GM12875 (cell line): Measurements from ENCODE around the gene BPI.
"Not testable (repeated sequence)": the region's sequence is repeated elsewhere in the genome, so short reads cannot be mapped to it uniquely, and the experiment has no call there.

ENCODE experiments used
- H3K4me3 ChIP-seq: one replicate; pipeline ENCODE4 v1.5.1; 2011; ENCODE audit warnings: low read depth, low read length, control low read depth
- TF ChIP-seq, protein P1 (sequence below): IDR thresholded peaks from 2 replicates; pipeline ENCODE4 v1.5.1; 2011; ENCODE audit warnings: low read depth, mild to moderate bottlenecking, control low read depth, inconsistent platforms, low read length, moderate library complexity, borderline replicate concordance; ENCODE audit not compliant: insufficient read depth

Gene BPI

DNA sequence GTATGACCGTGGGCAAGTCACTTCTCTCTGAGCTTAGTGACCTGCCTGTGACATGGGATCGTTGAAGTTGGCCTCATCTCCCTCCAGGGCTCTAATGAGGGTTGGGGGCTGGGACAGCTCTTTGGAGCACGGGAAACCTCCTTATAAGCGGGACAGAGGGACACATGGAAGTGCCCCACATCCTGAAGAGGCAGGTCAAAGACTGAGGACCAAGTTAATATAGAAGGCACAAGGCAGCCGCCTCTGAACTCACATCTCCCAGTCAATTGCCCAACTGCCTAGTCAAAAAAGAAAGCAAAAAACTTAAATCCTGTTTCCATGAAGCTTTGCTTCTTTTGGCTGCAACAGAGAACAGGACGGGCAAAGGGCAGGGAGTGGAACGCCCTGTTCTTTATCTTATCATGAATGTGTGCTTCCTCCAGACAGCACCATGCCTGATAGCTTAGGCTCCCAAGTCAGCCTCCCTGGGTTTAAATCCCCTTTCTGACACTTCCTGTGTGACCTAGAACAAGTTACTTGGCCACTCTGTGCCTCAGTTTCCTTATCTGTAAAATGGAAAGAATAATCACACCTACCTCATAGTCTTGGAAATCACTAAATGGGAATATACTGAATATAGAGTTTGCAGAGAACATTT lies 69.4 kb downstream of the BPI start:
- H3K4me3 ChIP-seq = no peak overlapping the region
- TF ChIP-seq, protein P1, sequence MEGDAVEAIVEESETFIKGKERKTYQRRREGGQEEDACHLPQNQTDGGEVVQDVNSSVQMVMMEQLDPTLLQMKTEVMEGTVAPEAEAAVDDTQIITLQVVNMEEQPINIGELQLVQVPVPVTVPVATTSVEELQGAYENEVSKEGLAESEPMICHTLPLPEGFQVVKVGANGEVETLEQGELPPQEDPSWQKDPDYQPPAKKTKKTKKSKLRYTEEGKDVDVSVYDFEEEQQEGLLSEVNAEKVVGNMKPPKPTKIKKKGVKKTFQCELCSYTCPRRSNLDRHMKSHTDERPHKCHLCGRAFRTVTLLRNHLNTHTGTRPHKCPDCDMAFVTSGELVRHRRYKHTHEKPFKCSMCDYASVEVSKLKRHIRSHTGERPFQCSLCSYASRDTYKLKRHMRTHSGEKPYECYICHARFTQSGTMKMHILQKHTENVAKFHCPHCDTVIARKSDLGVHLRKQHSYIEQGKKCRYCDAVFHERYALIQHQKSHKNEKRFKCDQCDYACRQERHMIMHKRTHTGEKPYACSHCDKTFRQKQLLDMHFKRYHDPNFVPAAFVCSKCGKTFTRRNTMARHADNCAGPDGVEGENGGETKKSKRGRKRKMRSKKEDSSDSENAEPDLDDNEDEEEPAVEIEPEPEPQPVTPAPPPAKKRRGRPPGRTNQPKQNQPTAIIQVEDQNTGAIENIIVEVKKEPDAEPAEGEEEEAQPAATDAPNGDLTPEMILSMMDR = no peak

DNA sequence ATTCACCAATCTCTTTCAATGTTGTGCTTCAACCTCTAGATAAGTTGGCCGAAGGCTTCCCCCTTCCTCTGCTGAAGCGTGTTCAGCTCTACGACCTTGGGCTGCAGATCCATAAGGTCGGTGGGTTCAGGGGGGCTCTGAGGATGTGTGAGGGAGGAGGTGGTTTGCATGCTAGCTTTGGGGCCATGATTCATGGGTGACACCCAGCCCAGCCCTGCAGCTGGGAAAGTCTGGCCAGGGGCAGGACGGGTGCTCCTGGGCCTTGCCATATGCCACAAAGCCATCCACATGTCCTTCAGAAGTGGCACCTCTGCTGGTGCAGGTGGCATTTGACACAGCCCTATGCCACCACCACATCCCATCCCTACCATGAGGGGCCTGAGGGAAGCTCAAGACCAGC lies 69.9 kb downstream of the BPI start:
- no peak overlapping the region for H3K4me3 ChIP-seq
- TF ChIP-seq, protein P1 = no peak

DNA sequence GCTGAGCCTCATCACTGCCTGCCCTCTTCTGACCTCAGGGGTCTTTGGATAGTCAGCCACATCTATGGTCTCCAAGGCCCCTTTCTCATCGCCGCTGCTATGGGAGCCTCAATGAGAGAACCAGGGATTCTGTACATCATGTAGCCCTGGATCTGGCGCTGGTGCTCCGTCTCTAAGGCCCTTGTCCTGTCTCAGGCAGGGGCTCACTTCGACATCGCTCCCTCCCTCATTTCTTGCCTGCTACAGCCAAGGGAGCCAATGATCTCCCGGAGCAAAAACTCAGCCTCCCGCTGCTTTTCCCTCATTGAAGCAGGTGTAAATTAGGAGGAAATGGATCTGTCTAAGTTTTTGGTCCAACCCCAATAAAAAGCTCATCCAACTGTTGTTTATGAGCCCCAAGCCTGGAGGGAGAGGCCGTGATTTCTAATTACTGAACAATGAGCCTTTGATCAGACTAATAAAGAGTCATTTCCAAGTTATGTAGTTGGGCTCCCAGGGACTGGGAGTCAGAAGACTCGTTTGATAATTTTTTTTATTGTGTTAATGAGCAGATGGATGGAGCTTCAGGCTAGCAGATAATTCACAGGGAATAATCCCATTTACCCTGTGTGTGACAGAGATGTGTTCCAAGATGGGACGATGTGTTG lies 73.2 kb downstream of the BPI start:
- TF ChIP-seq, protein P1 = no peak
- no peak overlapping the region for H3K4me3 ChIP-seq

DNA sequence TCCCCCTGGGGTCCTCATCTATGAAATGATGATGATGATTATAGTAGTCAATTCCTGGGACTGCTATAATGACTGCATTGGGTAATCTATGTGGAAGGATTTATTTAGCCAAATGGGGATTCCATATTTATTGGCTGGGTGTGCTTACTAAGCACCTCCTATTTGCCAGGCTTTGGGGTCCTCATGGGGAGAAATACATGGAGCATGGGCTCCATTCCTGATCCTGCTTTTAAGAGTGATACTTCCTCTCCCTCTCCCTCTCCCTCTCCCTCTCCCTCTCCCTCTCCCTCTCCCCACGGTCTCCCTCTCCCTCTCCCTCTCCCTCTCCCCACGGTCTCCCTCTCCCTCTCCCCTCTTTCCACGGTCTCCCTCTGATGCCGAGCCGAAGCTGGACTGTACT lies 73.9 kb downstream of the BPI start:
- not testable (repeated sequence) for H3K4me3 ChIP-seq

DNA sequence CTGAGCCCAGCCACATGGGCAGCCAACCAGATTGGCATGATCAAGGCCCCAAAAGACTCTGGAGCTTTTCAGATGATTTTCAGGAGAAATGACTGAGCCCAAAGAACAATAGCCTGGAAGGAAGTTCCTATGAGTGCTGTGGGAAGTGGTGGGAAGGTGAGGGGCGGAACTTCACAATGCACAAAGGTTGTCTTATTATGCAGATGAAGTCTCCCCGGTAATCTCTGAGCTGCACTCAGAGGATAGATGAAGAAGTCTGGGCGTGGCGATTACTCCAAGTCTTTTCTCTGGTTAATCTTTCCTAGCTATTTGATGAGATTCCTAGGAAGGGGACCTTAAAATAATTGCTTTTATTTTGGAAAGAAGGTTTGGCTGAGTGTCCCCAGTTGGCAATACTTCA lies 79.2 kb downstream of the BPI start:
- H3K4me3 ChIP-seq = no peak overlapping the region
- TF ChIP-seq, protein P1 = no peak

DNA sequence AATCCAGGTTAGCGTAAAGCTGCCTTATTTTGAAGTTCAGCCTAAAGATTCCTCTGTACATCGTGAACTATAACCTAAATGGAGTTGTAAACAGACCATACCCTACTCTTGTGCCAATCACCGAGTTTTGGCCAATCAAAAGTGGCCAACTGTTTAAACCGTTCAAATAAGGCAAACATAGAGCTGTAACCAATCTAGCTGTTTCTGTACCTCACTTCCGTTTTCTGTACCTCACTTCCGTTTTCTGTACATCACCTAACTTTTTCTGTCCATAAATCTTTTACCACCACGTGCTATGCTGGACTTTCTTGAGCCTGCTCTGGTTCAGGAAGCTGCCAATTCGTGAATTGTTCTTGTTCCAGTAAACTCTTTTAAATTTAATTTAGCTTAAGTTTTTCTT lies 82.0 kb downstream of the BPI start:
- TF ChIP-seq, protein P1 = no peak
- no peak overlapping the region for H3K4me3 ChIP-seq

DNA sequence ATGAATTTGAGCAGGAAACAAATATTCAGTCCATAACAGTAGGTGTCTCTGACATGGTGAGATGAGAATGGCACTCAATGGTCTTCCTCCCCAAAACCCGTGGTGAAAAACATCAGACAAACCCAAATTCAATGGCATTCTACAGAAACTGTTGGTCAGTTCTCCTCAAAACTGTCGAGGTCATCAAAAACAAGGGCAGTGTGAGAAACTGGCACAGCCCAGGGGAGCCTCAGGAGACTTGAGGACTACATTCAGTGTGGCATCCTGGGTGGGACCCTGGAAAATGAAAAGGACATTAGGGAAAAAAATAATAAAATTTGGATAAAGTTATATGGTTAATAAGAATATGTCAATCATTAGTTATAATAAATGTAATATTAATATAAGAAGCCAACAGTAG lies 82.9 kb downstream of the BPI start:
- no peak overlapping the region for H3K4me3 ChIP-seq
- TF ChIP-seq, protein P1 = no peak
